GM12801 (cell line): ENCODE data around the gene SLC22A1.

ENCODE experiments used
- CTCF ChIP-seq: IDR thresholded peaks from one replicate; pipeline ENCODE4 v1.5.1; 2011; ENCODE audit warnings: control low read depth; ENCODE audit not compliant: insufficient read length; ENCODE audit errors: extremely low read depth

SLC22A1 gene

GRCh38 chr6:160088784-160089533, 32.7 kb upstream of the SLC22A1 start:
- no peak for TF ChIP-seq CTCF

- no peak for TF ChIP-seq CTCF
These were observed 32.1 kb upstream of the SLC22A1 start for GRCh38 chr6:160089534-160089897.

- TF ChIP-seq CTCF, result no peak
These were observed 29.0 kb upstream of the SLC22A1 start for GRCh38 chr6:160092602-160093001.

GRCh38 chr6:160093061-160093460, 28.6 kb upstream of the SLC22A1 start:
- no peak for TF ChIP-seq CTCF

- TF ChIP-seq CTCF, result no peak
These were observed 27.7 kb upstream of the SLC22A1 start for GRCh38 chr6:160093946-160094345.

GRCh38 chr6:160095146-160095845, 26.3 kb upstream of the SLC22A1 start:
- no peak for TF ChIP-seq CTCF

- no peak for TF ChIP-seq CTCF
These were observed 20.1 kb upstream of the SLC22A1 start for GRCh38 chr6:160101277-160102205.
